ENCODE data around the gene CELF4.
"Not testable (repeated sequence)": the region's sequence is repeated elsewhere in the genome, so short reads cannot be mapped to it uniquely, and the experiment has no call there.

Gene CELF4

DNA sequence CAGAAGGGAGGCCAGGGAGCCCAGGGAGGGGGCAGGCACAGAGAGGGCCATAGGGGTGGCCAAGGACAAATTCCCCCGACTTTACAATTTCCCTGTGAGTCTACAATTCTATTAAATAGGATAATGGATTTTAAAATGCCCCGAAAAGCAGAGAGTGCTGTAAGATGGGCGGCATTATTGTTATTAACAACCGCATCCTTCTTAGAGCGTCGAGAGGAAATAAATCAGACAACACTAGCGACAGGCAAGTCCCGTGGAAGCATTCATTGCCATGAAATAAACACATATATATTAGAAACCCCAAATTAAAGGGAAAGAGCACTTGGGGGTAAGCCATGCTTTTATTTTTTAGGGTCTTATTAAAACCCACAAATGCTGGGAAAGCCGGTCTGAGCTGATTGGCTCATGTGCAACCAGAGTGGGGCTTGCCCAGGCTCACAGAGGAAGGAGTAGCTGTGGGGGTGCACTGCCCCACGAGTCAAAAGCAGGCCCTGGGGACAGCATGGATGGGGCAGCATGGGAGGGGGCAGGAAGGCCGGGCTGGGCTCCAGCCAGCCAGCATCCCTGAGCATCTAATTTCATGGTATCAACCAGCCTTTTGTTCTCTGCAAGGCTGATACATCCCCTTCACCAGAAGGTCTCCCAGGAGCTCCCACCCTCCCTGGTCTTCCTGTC lies 187.1 kb downstream of the CELF4 start:
- H3K27me3 ChIP-seq (ENCODE audit: control insufficient read depth, insufficient read depth, low read length, poor library complexity, severe bottlenecking): peaks cover 3% of the 10 kb centered on the region
- no peak overlapping the region for H3K27ac ChIP-seq (ENCODE audit: insufficient read depth, low read depth, low read length, poor library complexity, severe bottlenecking)
- WGBS, 2 experiments: 87 to 88% methylated on average over 11 of the region's 11 CpGs
- no peak overlapping the region for H3K4me3 ChIP-seq (ENCODE audit: insufficient read depth, low read depth, low read length)
- H3K36me3 ChIP-seq (ENCODE audit: control insufficient read depth, insufficient read depth, low read length): no peaks in the 10 kb centered on the region
- no peaks in the 10 kb centered on the region for H3K9me3 ChIP-seq (ENCODE audit: control insufficient read depth, low read length)
- H3K4me1 ChIP-seq (ENCODE audit: control insufficient read depth, insufficient read depth, low read length): peaks cover 2% of the 10 kb centered on the region

DNA sequence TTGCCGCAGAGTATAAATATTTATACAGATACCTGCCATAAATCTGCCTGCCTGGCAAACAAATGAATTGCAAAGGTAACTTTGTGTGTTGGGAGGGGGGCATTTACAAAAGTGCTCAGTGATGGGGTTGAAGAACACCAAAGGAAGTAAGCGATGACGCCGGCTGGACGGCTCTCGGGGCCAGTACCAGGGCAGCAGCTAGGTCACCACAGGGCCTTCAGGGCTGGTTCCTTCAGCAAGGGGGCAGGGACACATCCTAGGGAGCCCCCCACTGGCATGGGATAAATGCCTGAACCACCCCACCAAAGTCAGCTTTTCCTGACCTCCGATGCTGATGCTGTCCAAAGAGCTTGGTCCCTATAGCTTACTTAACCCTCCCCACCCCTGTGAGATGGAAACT lies 190.4 kb downstream of the CELF4 start:
- Histone ChIP-seq H3K27ac (ENCODE audit: insufficient read depth, low read depth, low read length, poor library complexity, severe bottlenecking) (no peak overlapping the region), H3K36me3 (ENCODE audit: control insufficient read depth, insufficient read depth, low read length) (no peaks in the 10 kb centered on the region), H3K27me3 (ENCODE audit: control insufficient read depth, insufficient read depth, low read length, poor library complexity, severe bottlenecking) (peaks cover 7% of the 10 kb centered on the region), H3K4me1 (ENCODE audit: control insufficient read depth, insufficient read depth, low read length) (peaks cover 2% of the 10 kb centered on the region), H3K4me3 (ENCODE audit: insufficient read depth, low read depth, low read length) (no peak overlapping the region), H3K9me3 (ENCODE audit: control insufficient read depth, low read length) (no peaks in the 10 kb centered on the region)
- 94 to 98% methylated on average over 6 to 7 of the region's 7 CpGs for WGBS, 2 experiments

- 47 to 48% methylated on average over 10 of the region's 10 CpGs for WGBS, 2 experiments
- Histone ChIP-seq H3K4me3 (ENCODE audit: insufficient read depth, low read depth, low read length) (no peak overlapping the region), H3K9me3 (ENCODE audit: control insufficient read depth, low read length) (no peaks in the 10 kb centered on the region), H3K27me3 (ENCODE audit: control insufficient read depth, insufficient read depth, low read length, poor library complexity, severe bottlenecking) (peaks cover 30% of the 10 kb centered on the region), H3K27ac (ENCODE audit: insufficient read depth, low read depth, low read length, poor library complexity, severe bottlenecking) (no peak overlapping the region), H3K4me1 (ENCODE audit: control insufficient read depth, insufficient read depth, low read length) (peaks cover 12% of the 10 kb centered on the region), H3K36me3 (ENCODE audit: control insufficient read depth, insufficient read depth, low read length) (no peaks in the 10 kb centered on the region)
Observed at GRCh38 chr18:37368110-37368954, 197.3 kb downstream of the CELF4 start.

DNA sequence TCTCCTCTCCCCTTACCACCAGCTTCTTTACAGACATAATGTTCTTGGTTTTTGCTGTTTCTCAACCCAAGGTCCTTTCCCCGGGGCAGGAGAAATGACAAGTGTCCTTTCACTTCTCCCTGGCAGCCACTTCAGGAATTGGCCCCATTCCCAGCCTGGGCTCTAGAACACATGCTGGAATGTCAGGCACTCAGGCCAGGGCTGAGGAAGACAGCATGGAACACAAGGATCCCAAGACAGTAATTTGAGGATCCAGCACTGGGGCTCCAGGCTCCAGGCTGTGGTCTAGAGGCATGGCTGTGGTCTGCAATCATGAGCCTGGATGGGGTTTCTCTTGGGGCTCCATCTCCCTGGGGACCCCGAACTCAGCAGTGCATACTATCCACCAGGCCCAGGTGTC lies 201.4 kb downstream of the CELF4 start:
- 92 to 96% methylated on average over 2 of the region's 2 CpGs for WGBS, 2 experiments
- Histone ChIP-seq H3K27ac (ENCODE audit: insufficient read depth, low read depth, low read length, poor library complexity, severe bottlenecking) (no peak overlapping the region), H3K9me3 (ENCODE audit: control insufficient read depth, low read length) (no peaks in the 10 kb centered on the region), H3K27me3 (ENCODE audit: control insufficient read depth, insufficient read depth, low read length, poor library complexity, severe bottlenecking) (peaks cover 53% of the 10 kb centered on the region), H3K4me3 (ENCODE audit: insufficient read depth, low read depth, low read length) (no peak overlapping the region), H3K4me1 (ENCODE audit: control insufficient read depth, insufficient read depth, low read length) (peaks cover 24% of the 10 kb centered on the region), H3K36me3 (ENCODE audit: control insufficient read depth, insufficient read depth, low read length) (no peaks in the 10 kb centered on the region)

DNA sequence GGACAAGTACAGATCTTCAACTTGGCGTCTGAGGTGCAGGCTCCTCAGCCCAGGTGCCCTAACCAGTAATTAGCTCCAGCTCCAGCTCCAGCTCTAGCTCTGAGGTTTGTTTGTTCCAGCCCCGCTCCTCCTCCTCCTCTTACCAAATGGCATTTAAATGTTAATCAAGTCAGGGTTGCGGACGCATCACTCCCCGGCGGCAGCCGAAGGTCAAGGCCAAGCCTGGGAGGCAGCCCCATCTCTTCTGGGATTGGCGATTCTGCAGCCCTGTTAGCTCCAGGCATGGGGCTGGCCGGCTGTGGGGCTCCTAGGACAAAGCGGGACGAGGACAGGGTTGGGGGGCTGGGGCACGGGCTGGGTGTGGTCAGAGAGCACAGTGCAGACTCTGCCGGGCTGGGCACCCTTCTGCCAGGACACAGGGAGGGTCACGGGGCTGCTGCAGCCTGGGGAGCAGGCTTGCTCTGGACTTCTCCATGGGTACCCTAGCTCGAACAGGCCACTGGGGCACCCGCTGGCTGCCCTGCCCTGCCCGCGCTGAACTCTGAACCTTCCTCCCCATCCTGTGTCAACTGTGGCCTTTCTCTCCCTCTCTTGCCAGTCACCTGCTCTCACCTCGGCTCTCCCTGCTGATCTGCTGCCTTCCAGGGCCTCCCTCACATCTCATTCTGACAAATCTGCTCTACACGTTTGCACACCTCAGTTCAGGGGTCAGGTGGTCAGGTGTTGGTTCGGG lies 203.3 kb downstream of the CELF4 start:
- Histone ChIP-seq H3K36me3 (ENCODE audit: control insufficient read depth, insufficient read depth, low read length) (no peaks in the 10 kb centered on the region), H3K27me3 (ENCODE audit: control insufficient read depth, insufficient read depth, low read length, poor library complexity, severe bottlenecking) (peaks cover 48% of the 10 kb centered on the region), H3K27ac (ENCODE audit: insufficient read depth, low read depth, low read length, poor library complexity, severe bottlenecking) (no peak overlapping the region), H3K4me3 (ENCODE audit: insufficient read depth, low read depth, low read length) (no peak overlapping the region), H3K4me1 (ENCODE audit: control insufficient read depth, insufficient read depth, low read length) (peaks cover 13% of the 10 kb centered on the region), H3K9me3 (ENCODE audit: control insufficient read depth, low read length) (no peaks in the 10 kb centered on the region)
- WGBS, 2 experiments: 11% methylated on average over 21 of the region's 21 CpGs

DNA sequence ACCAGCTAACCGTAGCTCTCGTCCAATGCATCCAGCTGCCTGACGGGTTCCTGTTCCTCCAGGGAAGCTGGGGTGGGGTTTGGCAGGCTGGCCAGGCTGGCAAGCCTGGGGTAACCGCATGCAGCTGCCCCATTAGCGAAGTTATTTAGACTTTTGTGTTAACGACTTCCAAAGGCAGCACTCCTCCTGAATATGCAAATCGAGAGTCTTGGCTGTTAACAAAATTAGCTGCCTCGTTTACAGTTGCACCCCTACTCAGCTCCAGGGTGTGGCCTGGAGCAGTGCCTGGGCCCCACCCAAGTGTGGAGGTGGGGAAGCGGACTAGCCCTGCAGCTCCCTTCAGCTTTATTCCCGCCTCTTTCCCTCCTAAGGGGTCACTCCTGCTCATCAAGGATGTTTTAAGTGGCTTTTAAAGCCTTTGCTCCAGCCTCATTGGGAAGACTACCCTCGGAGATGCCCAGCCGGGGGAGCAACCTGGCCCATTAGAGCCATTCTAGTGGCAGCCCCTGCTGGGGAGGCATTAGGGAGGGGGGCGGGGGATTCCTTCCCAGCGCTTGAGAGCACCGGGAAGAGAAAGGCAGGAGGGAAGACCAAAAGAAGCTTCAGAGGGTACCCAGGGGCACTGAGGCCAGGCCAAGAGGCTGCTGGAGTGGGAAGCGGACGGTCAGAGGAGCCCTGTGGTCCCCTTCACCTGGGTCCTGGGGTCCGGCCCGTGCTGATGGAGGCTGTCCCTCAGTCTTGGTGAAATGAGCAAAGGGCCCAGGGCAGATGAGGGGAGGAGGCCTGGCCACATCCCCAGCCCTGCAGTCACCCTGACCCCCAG lies 204.1 kb downstream of the CELF4 start:
- no peak overlapping the region for H3K27ac ChIP-seq (ENCODE audit: insufficient read depth, low read depth, low read length, poor library complexity, severe bottlenecking)
- peaks cover 13% of the 10 kb centered on the region for H3K4me1 ChIP-seq (ENCODE audit: control insufficient read depth, insufficient read depth, low read length)
- H3K4me3 ChIP-seq (ENCODE audit: insufficient read depth, low read depth, low read length): no peak overlapping the region
- WGBS, 2 experiments: 9 to 12% methylated on average over 19 of the region's 19 CpGs
- no peaks in the 10 kb centered on the region for H3K36me3 ChIP-seq (ENCODE audit: control insufficient read depth, insufficient read depth, low read length)
- H3K27me3 ChIP-seq (ENCODE audit: control insufficient read depth, insufficient read depth, low read length, poor library complexity, severe bottlenecking): peaks cover 48% of the 10 kb centered on the region
- H3K9me3 ChIP-seq (ENCODE audit: control insufficient read depth, low read length): no peaks in the 10 kb centered on the region

DNA sequence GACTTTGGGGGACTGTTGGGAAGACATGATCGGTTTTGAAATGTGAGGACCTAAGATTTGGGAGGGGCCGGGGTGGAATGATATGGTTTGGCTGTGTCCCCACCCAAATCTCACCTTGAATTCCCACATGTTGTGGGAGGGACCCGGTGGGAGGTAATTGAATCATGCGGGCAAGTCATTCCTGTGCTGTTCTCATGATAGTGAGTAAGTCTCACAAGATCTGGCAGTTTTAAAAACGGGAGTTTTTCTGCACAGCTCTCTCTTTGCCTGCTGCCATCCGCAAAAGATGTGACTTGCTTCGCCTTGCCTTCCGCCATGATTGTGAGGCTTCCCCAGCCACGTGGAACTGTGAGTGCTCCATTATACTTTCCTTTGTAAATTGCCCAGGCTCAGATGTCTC lies 207.5 kb downstream of the CELF4 start:
- 69 to 71% methylated on average over 9 of the region's 9 CpGs for WGBS, 2 experiments

DNA sequence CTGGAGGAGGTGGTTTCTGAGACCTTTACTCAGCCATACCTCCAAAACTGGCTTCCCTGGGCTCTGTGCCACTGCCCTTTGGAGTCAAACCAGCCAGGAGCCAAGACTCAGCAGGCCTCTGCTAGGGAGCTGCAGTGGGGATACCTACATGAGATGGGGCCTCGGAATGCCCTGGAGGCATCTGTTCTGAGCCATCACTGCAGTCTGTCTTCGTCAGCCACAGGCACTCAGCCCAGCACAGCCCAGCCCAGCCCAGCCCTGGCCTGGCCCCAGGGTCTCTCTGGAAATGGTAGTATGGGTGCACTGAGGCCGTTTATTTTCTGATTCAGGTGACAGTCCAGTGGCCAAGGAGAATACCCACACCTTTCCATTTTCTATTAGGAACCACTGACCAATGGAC lies 209.8 kb downstream of the CELF4 start:
- Histone ChIP-seq H3K27ac (ENCODE audit: insufficient read depth, low read depth, low read length, poor library complexity, severe bottlenecking) (no peak overlapping the region), H3K4me3 (ENCODE audit: insufficient read depth, low read depth, low read length) (no peak overlapping the region), H3K9me3 (ENCODE audit: control insufficient read depth, low read length) (no peaks in the 10 kb centered on the region), H3K36me3 (ENCODE audit: control insufficient read depth, insufficient read depth, low read length) (no peaks in the 10 kb centered on the region), H3K4me1 (ENCODE audit: control insufficient read depth, insufficient read depth, low read length) (no peaks in the 10 kb centered on the region), H3K27me3 (ENCODE audit: control insufficient read depth, insufficient read depth, low read length, poor library complexity, severe bottlenecking) (peaks cover 7% of the 10 kb centered on the region)
- WGBS, 2 experiments: 90 to 95% methylated on average over 3 of the region's 3 CpGs

More for the DNA sequence above, 207.5 kb downstream of the CELF4 start:
- peaks cover 13% of the 10 kb centered on the region for H3K4me1 ChIP-seq (ENCODE audit: control insufficient read depth, insufficient read depth, low read length)
- peaks cover 30% of the 10 kb centered on the region for H3K27me3 ChIP-seq (ENCODE audit: control insufficient read depth, insufficient read depth, low read length, poor library complexity, severe bottlenecking)
- H3K9me3 ChIP-seq (ENCODE audit: control insufficient read depth, low read length); H3K4me3 ChIP-seq (ENCODE audit: insufficient read depth, low read depth, low read length); H3K27ac ChIP-seq (ENCODE audit: insufficient read depth, low read depth, low read length, poor library complexity, severe bottlenecking); H3K36me3 ChIP-seq (ENCODE audit: control insufficient read depth, insufficient read depth, low read length): not testable (repeated sequence)

GRCh38 chr18:37351110-37351509 lies 214.5 kb downstream of the CELF4 start:
- Histone ChIP-seq H3K27me3 (ENCODE audit: control insufficient read depth, insufficient read depth, low read length, poor library complexity, severe bottlenecking) (no peaks in the 10 kb centered on the region), H3K27ac (ENCODE audit: insufficient read depth, low read depth, low read length, poor library complexity, severe bottlenecking) (no peak overlapping the region), H3K4me1 (ENCODE audit: control insufficient read depth, insufficient read depth, low read length) (no peaks in the 10 kb centered on the region), H3K36me3 (ENCODE audit: control insufficient read depth, insufficient read depth, low read length) (no peaks in the 10 kb centered on the region), H3K9me3 (ENCODE audit: control insufficient read depth, low read length) (no peaks in the 10 kb centered on the region), H3K4me3 (ENCODE audit: insufficient read depth, low read depth, low read length) (no peak overlapping the region)
- 89 to 94% methylated on average over 9 of the region's 9 CpGs for WGBS, 2 experiments

Data from ectodermal cell (in vitro differentiated cells).